HEK293T (cell line): ENCODE data around the gene MRPS5.

Experiments
- BHLHE40 ChIP-seq: fragments of 450-650 bp; IDR thresholded peaks from 2 replicates; pipeline ENCODE4 v1.6.1; 2016; ENCODE audit warnings: mild to moderate bottlenecking, moderate library complexity, borderline replicate concordance
- SP1 ChIP-seq: fragments of 450-650 bp; IDR thresholded peaks from 2 replicates; pipeline ENCODE4 v1.6.1; 2017
- SUZ12 ChIP-seq: fragments of 450-650 bp; IDR thresholded peaks from 2 replicates; pipeline ENCODE4 v1.6.1; 2016; ENCODE audit warnings: mild to moderate bottlenecking

DNA sequence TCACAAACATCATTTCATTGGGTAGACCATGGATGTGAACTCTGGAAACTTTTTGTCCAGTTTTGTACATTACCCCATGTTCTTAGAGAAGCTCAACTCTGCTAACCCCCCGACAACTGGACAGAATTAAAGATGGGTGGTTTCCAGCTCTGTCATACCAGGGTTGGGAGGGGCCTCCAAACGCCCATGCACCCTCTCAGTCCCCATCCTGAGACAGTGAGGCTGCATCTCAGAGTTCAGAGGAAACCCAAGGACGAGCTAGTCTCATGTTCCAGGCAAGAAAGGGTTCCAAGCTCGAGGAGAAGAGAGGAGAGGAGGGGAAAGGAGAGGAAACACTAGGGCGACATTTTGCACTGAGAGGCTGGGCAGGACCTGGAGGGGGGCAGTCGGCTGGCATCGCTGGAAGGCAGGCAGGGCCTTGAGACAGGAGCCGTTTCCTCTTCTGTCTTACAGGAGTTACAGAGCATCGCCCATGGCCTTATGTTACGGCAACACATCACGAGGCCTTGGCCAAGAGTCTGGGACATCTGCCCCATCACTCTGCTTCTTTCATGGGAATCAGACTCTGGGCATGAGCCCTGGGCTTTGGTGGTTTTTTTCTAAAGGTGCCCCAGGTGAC lies 79.7 kb downstream of the MRPS5 start:
- TF ChIP-seq BHLHE40 (no peak), SUZ12 (no peak), SP1 (no peak)
